Mucosa of rectum (tissue), 2 donors: Measurements from ENCODE around the gene NPB.
A peak's percentile ranks its signal among the peaks of the same experiment; 100 is the strongest.

ENCODE experiments used
- H3K27ac ChIP-seq, 2 donors: one replicate each; pipeline ENCODE4 v1.7.0; 2013; ENCODE audit warnings: inconsistent platforms in 2 of 2, low read depth in 2 of 2, low read length in 2 of 2
- H3K27me3 ChIP-seq, 2 donors: one replicate each; pipeline ENCODE4 v1.7.0; 2013; ENCODE audit warnings: low read length in 2 of 2; ENCODE audit not compliant: control insufficient read depth in 2 of 2, insufficient read depth in 2 of 2
- H3K36me3 ChIP-seq, 2 donors: one replicate each; pipeline ENCODE4 v1.7.0; 2013; ENCODE audit warnings: low read length in 2 of 2; ENCODE audit not compliant: control insufficient read depth in 2 of 2, insufficient read depth in 2 of 2
- H3K4me1 ChIP-seq, 2 donors: one replicate each; pipeline ENCODE4 v1.7.0; 2013; ENCODE audit warnings: low read length in 2 of 2, mild to moderate bottlenecking in 1 of 2; ENCODE audit not compliant: control insufficient read depth in 2 of 2, insufficient read depth in 2 of 2
- H3K4me3 ChIP-seq, 2 donors: one replicate each; pipeline ENCODE4 v1.7.0; 2013; ENCODE audit warnings: low read length in 2 of 2
- H3K9ac ChIP-seq, 2 donors: one replicate each; pipeline ENCODE4 v1.7.0; 2013; ENCODE audit warnings: low read length in 2 of 2, low read depth in 1 of 2, mild to moderate bottlenecking in 1 of 2
- H3K9me3 ChIP-seq, 2 donors: one replicate each; pipeline ENCODE4 v1.7.0; 2013; ENCODE audit warnings: low read length in 2 of 2; ENCODE audit not compliant: control insufficient read depth in 2 of 2
- donor health status: healthy.
- donor health status: Normal muscosa, but diverticular disease.

Gene NPB

GRCh38 chr17:81905993-81906392 is 4.0 kb downstream of the NPB start:
- peaks cover 0 to 3% of the 10 kb centered on the region in 2 donors for H3K27me3 ChIP-seq
- no peaks in the 10 kb centered on the region for H3K9me3 ChIP-seq
- H3K27ac ChIP-seq, result no peak overlapping the region
- H3K36me3 ChIP-seq, result peaks cover 8 to 26% of the 10 kb centered on the region in 2 donors
- H3K4me1 ChIP-seq, result peaks cover 10 to 13% of the 10 kb centered on the region in 2 donors
- no peak overlapping the region for H3K9ac ChIP-seq
- H3K4me3 ChIP-seq, result no peak overlapping the region

GRCh38 chr17:81906476-81907218 is 4.6 kb downstream of the NPB start:
- H3K4me1 ChIP-seq, result peaks cover 10 to 13% of the 10 kb centered on the region in 2 donors
- H3K36me3 ChIP-seq, result peaks cover 8 to 26% of the 10 kb centered on the region in 2 donors
- no peak overlapping the region for H3K27ac ChIP-seq

GRCh38 chr17:81907219-81908145 is 5.4 kb downstream of the NPB start:
- no peaks in the 10 kb centered on the region for H3K27me3 ChIP-seq
- no peak overlapping the region for H3K4me3 ChIP-seq
- no peaks in the 10 kb centered on the region for H3K9me3 ChIP-seq
- H3K27ac ChIP-seq, result no peak overlapping the region
- peaks cover 12 to 31% of the 10 kb centered on the region in 2 donors for H3K36me3 ChIP-seq
- peaks cover 10 to 13% of the 10 kb centered on the region in 2 donors for H3K4me1 ChIP-seq
- H3K9ac ChIP-seq, result no peak overlapping the region

More at GRCh38 chr17:81906476-81907218, 4.6 kb downstream of the NPB start:
- Histone ChIP-seq H3K9me3 (no peaks in the 10 kb centered on the region), H3K9ac (no peak overlapping the region), H3K27me3 (no peaks in the 10 kb centered on the region), H3K4me3 (no peak overlapping the region)

- peaks cover 25 to 43% of the 10 kb centered on the region in 2 donors for H3K36me3 ChIP-seq
- no peaks in the 10 kb centered on the region for H3K9me3 ChIP-seq
- no peak overlapping the region for H3K27ac ChIP-seq
- no peak overlapping the region for H3K4me3 ChIP-seq
- peaks cover 10% of the 10 kb centered on the region in 2 donors for H3K4me1 ChIP-seq
- H3K9ac ChIP-seq, result no peak overlapping the region
- no peaks in the 10 kb centered on the region for H3K27me3 ChIP-seq
These were observed 6.8 kb downstream of the NPB start for GRCh38 chr17:81908793-81909192.

GRCh38 chr17:81909231-81909630 is 7.2 kb downstream of the NPB start:
- Histone ChIP-seq H3K9me3 (no peaks in the 10 kb centered on the region), H3K4me3 (no peak overlapping the region), H3K9ac (no peak overlapping the region), H3K36me3 (peaks cover 30 to 46% of the 10 kb centered on the region in 2 donors), H3K27me3 (no peaks in the 10 kb centered on the region), H3K27ac (no peak overlapping the region), H3K4me1 (peaks cover 10% of the 10 kb centered on the region in 2 donors)

- Histone ChIP-seq H3K4me3 (peak overlapping the region; percentile 76 to 79), H3K4me1 (peaks cover 10% of the 10 kb centered on the region in 2 donors), H3K9me3 (no peaks in the 10 kb centered on the region), H3K36me3 (peaks cover 38 to 50% of the 10 kb centered on the region in 2 donors), H3K9ac (peak overlapping the region; percentile 61 to 76), H3K27me3 (no peaks in the 10 kb centered on the region), H3K27ac (peak overlapping the region; percentile 58 to 77)
These were observed 8.2 kb downstream of the NPB start for GRCh38 chr17:81909966-81910839.

- Histone ChIP-seq H3K9ac (peak overlapping the region; percentile 61 to 76), H3K4me1 (peaks cover 10 to 12% of the 10 kb centered on the region in 2 donors), H3K27me3 (no peaks in the 10 kb centered on the region), H3K27ac (peak overlapping the region; percentile 58 to 77), H3K36me3 (peaks cover 41 to 53% of the 10 kb centered on the region in 2 donors), H3K9me3 (no peaks in the 10 kb centered on the region), H3K4me3 (peak overlapping the region; percentile 76 to 79)
These were observed 8.8 kb downstream of the NPB start for GRCh38 chr17:81910840-81911276.

- Histone ChIP-seq H3K4me3 (peak within 1 kb of the TSS; percentile 76 to 79), H3K4me1 (peaks cover 10 to 16% of the 10 kb centered on the region in 2 donors), H3K27ac (peak within 1 kb of the TSS; percentile 58 to 77), H3K27me3 (no peaks in the 10 kb centered on the region), H3K9ac (peak within 1 kb of the TSS; percentile 61 to 76), H3K9me3 (no peaks in the 10 kb centered on the region), H3K36me3 (peaks cover 40 to 53% of the 10 kb centered on the region in 2 donors)
These were observed 9.4 kb downstream of the NPB start, which contains the start of gene PCYT2 for GRCh38 chr17:81911277-81911961. TSS of gene PCYT2 (minus strand) at chr17:81911399. CDS start at chr17:81911355, 44 bp downstream.

- no peak overlapping the region for H3K4me3 ChIP-seq
- H3K9ac ChIP-seq, result no peak overlapping the region
- H3K9me3 ChIP-seq, result no peaks in the 10 kb centered on the region
- peaks cover 15 to 21% of the 10 kb centered on the region in 2 donors for H3K4me1 ChIP-seq
- peak overlapping the region in 1 of 2 donors; percentile 13 for H3K27ac ChIP-seq
- H3K27me3 ChIP-seq, result no peaks in the 10 kb centered on the region
- H3K36me3 ChIP-seq, result peaks cover 35 to 53% of the 10 kb centered on the region in 2 donors
These were observed 9.9 kb downstream of the NPB start for GRCh38 chr17:81911969-81912368.
